ENCODE data around the gene CPNE1.

DNA sequence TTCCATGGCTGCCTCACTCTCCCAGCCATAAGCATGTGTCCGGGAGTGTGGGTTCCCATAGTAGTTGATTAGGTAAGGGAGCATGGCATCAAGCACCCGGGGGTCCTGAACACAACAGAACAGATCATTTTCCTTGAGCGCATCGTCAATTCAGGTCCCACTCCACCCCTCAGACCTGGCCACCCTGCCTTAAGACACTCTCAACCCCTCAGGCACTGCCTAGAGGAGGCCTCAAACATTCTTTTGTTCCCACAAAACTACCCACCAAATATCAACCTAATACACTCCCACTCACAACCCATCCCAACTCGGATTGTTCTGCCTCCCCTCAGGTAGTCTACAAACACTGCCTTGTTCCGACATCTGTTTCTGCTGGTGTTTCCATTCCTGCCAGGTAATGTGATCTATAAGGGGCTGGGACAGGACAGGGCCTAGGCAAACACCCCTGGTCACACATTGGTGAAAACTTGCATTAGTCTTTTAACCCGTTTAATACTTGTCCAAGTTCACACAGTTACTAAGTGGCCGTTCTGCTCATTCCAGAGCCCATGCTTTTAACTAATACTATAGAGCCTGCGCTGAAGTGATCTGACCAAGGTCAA, 33.1 kb upstream of the CPNE1 start:
- TF ChIP-seq, protein P1, sequence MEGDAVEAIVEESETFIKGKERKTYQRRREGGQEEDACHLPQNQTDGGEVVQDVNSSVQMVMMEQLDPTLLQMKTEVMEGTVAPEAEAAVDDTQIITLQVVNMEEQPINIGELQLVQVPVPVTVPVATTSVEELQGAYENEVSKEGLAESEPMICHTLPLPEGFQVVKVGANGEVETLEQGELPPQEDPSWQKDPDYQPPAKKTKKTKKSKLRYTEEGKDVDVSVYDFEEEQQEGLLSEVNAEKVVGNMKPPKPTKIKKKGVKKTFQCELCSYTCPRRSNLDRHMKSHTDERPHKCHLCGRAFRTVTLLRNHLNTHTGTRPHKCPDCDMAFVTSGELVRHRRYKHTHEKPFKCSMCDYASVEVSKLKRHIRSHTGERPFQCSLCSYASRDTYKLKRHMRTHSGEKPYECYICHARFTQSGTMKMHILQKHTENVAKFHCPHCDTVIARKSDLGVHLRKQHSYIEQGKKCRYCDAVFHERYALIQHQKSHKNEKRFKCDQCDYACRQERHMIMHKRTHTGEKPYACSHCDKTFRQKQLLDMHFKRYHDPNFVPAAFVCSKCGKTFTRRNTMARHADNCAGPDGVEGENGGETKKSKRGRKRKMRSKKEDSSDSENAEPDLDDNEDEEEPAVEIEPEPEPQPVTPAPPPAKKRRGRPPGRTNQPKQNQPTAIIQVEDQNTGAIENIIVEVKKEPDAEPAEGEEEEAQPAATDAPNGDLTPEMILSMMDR (IDR thresholded peaks at IDR 0.05), result no peak
- TF ChIP-seq, protein P2, sequence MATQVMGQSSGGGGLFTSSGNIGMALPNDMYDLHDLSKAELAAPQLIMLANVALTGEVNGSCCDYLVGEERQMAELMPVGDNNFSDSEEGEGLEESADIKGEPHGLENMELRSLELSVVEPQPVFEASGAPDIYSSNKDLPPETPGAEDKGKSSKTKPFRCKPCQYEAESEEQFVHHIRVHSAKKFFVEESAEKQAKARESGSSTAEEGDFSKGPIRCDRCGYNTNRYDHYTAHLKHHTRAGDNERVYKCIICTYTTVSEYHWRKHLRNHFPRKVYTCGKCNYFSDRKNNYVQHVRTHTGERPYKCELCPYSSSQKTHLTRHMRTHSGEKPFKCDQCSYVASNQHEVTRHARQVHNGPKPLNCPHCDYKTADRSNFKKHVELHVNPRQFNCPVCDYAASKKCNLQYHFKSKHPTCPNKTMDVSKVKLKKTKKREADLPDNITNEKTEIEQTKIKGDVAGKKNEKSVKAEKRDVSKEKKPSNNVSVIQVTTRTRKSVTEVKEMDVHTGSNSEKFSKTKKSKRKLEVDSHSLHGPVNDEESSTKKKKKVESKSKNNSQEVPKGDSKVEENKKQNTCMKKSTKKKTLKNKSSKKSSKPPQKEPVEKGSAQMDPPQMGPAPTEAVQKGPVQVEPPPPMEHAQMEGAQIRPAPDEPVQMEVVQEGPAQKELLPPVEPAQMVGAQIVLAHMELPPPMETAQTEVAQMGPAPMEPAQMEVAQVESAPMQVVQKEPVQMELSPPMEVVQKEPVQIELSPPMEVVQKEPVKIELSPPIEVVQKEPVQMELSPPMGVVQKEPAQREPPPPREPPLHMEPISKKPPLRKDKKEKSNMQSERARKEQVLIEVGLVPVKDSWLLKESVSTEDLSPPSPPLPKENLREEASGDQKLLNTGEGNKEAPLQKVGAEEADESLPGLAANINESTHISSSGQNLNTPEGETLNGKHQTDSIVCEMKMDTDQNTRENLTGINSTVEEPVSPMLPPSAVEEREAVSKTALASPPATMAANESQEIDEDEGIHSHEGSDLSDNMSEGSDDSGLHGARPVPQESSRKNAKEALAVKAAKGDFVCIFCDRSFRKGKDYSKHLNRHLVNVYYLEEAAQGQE (IDR thresholded peaks at IDR 0.05; ENCODE audit: insufficient read depth in 1 of 2, low read depth in 2 of 2, low read length in 1 of 2), result no peak
- TF ChIP-seq POLR2AphosphoS5 (IDR thresholded peaks at IDR 0.05; ENCODE audit: low read depth, low read length) (no peak), SIN3A (IDR thresholded peaks at IDR 0.05; ENCODE audit: borderline replicate concordance, insufficient read depth, low read depth, low read length) (no peak)
